Smooth muscle cell (in vitro differentiated cells): Measurements from ENCODE around the gene PORCN. TPM values are rescaled to one million over a fixed set of nuclear protein-coding genes. Genes with fewer than 3 reads are reported as not detected.

Experiments used
- DNase-seq: peaks from one replicate; lab custom pipeline; 2025; ENCODE audit not compliant: unreplicated experiment; lab: John Stamatoyannopoulos, UW
- H2AFZ ChIP-seq: fragments of 200-600 bp; sonication (generic); 2 replicates; pipeline ENCODE4 v1.6.0; 2016; ENCODE audit warnings: antibody characterized with exemption, low read depth, mild to moderate bottlenecking
- H3F3A ChIP-seq: fragments of 200-600 bp; sonication (generic); 2 replicates; pipeline ENCODE4 v1.6.0; 2017; ENCODE audit warnings: antibody characterized with exemption, low read depth
- H3K27ac ChIP-seq: fragments of 200-600 bp; sonication (generic); 2 replicates; pipeline ENCODE4 v1.5.1; 2016; ENCODE audit warnings: low read depth, mild to moderate bottlenecking
- H3K27me3 ChIP-seq: fragments of 200-600 bp; sonication (generic); 2 replicates; pipeline ENCODE4 v1.6.1; 2016; ENCODE audit warnings: low read depth, mild to moderate bottlenecking
- H3K36me3 ChIP-seq: fragments of 200-600 bp; sonication (generic); 2 replicates; pipeline ENCODE4 v1.5.1; 2016; ENCODE audit warnings: low read depth
- H3K4me1 ChIP-seq: fragments of 200-600 bp; sonication (generic); 2 replicates; pipeline ENCODE4 v1.5.1; 2016; ENCODE audit warnings: low read depth
- H3K4me2 ChIP-seq: fragments of 200-600 bp; sonication (generic); 2 replicates; pipeline ENCODE4 v1.6.0; 2016; ENCODE audit warnings: mild to moderate bottlenecking
- H3K4me3 ChIP-seq: fragments of 200-600 bp; sonication (generic); 2 replicates; pipeline ENCODE4 v1.5.1; 2016; ENCODE audit warnings: mild to moderate bottlenecking
- H3K79me2 ChIP-seq: fragments of 200-600 bp; sonication (generic); 2 replicates; pipeline ENCODE4 v1.6.0; 2016; ENCODE audit warnings: low read depth, mild to moderate bottlenecking
- H3K9ac ChIP-seq: fragments of 200-600 bp; sonication (generic); 2 replicates; pipeline ENCODE4 v1.6.0; 2016; ENCODE audit warnings: low read depth
- H3K9me3 ChIP-seq: fragments of 200-600 bp; sonication (generic); replicated peaks from 2 replicates; pipeline ENCODE4 v1.5.1; 2016; ENCODE audit warnings: low read depth
- H4K20me1 ChIP-seq: fragments of 200-600 bp; sonication (generic); 2 replicates; pipeline ENCODE4 v1.6.0; 2016; ENCODE audit warnings: low read depth
- CTCF ChIP-seq: fragments of 200-600 bp; sonication (generic); IDR thresholded peaks from 2 replicates; pipeline ENCODE4 v1.5.1; 2017; ENCODE audit warnings: borderline replicate concordance, mild to moderate bottlenecking, antibody characterized with exemption; ENCODE audit not compliant: insufficient read depth, poor library complexity, severe bottlenecking
- WGBS: methylation state at CpG from one replicate; pipeline ENCODE4 v1.1.7; 2016; ENCODE audit warnings: low lambda C conversion rate; 5-methylcytosine and 5-hydroxymethylcytosine counted together
- polyA plus RNA-seq: library from polyadenylated mRNA; unstranded; fragments of >200 nt; fragmentation: Nextera tagmentation; extraction: Ambion mirVana; gene quantifications from 2 replicates; pipeline ENCODE4 v1.2.1, GENCODE V29; 2016
- total RNA-seq: library from RNA; depleted of rRNA; stranded (reverse); fragments of >200 nt; gene quantifications from 2 replicates; pipeline ENCODE4 v1.2.3, GENCODE V29; 2014

PORCN gene
- total and polyA plus RNA-seq, 2 experiments from 2014 or later: 14.8 to 25.5 TPM

- H3K27ac ChIP-seq: no peak overlapping the region
- H3F3A ChIP-seq: no peaks in the 10 kb centered on the region
- no peak overlapping the region for H2AFZ ChIP-seq
- no peaks in the 10 kb centered on the region for H4K20me1 ChIP-seq
- 95% methylated on average over 19 of the region's 19 CpGs for WGBS
- TF ChIP-seq CTCF: no peak
- peaks cover 23% of the 10 kb centered on the region for H3K79me2 ChIP-seq
- no peaks in the 10 kb centered on the region for H3K9me3 ChIP-seq
- H3K9ac ChIP-seq: no peak overlapping the region
- peaks cover 4% of the 10 kb centered on the region for H3K36me3 ChIP-seq
- no peak overlapping the region for H3K4me3 ChIP-seq
- H3K4me2 ChIP-seq: no peak overlapping the region
- no peaks in the 10 kb centered on the region for H3K4me1 ChIP-seq
- DNase-seq: no peak
- H3K27me3 ChIP-seq: no peaks in the 10 kb centered on the region
Observed at GRCh38 chrX:48477960-48478755, 30.6 kb upstream of the PORCN start.

- no peak overlapping the region for H3K9ac ChIP-seq
- no peak overlapping the region for H2AFZ ChIP-seq
- H3K27me3 ChIP-seq: no peaks in the 10 kb centered on the region
- no peak for DNase-seq
- H3K4me2 ChIP-seq: no peak overlapping the region
- peaks cover 4% of the 10 kb centered on the region for H3K36me3 ChIP-seq
- 81% methylated on average over 5 of the region's 5 CpGs for WGBS
- H3K79me2 ChIP-seq: peaks cover 23% of the 10 kb centered on the region
- H4K20me1 ChIP-seq: no peaks in the 10 kb centered on the region
- H3K9me3 ChIP-seq: no peaks in the 10 kb centered on the region
- no peaks in the 10 kb centered on the region for H3K4me1 ChIP-seq
- no peak for TF ChIP-seq CTCF
- no peaks in the 10 kb centered on the region for H3F3A ChIP-seq
- H3K4me3 ChIP-seq: no peak overlapping the region
- H3K27ac ChIP-seq: no peak overlapping the region
Observed at GRCh38 chrX:48478806-48479205, 30.0 kb upstream of the PORCN start.

- Histone ChIP-seq H3K27me3 (no peaks in the 10 kb centered on the region), H3K36me3 (peaks cover 4% of the 10 kb centered on the region), H3K9ac (no peak overlapping the region), H3K79me2 (peaks cover 17% of the 10 kb centered on the region), H3K4me1 (no peaks in the 10 kb centered on the region), H3K4me3 (no peak overlapping the region), H2AFZ (no peak overlapping the region), H3K4me2 (no peak overlapping the region), H3F3A (no peaks in the 10 kb centered on the region), H4K20me1 (no peaks in the 10 kb centered on the region), H3K9me3 (no peaks in the 10 kb centered on the region), H3K27ac (no peak overlapping the region)
- TF ChIP-seq CTCF: no peak
- no peak for DNase-seq
- WGBS: 86% methylated on average over 3 of the region's 3 CpGs
Observed at GRCh38 chrX:48480142-48480541, 28.6 kb upstream of the PORCN start.

GRCh38 chrX:48480583-48480982 is 28.2 kb upstream of the PORCN start:
- H3K4me3 ChIP-seq: no peak overlapping the region
- peaks cover 4% of the 10 kb centered on the region for H3K36me3 ChIP-seq
- no peaks in the 10 kb centered on the region for H3F3A ChIP-seq
- H3K27me3 ChIP-seq: no peaks in the 10 kb centered on the region
- no peak for DNase-seq
- H3K9ac ChIP-seq: no peak overlapping the region
- H2AFZ ChIP-seq: no peak overlapping the region
- no peak overlapping the region for H3K4me2 ChIP-seq
- H3K79me2 ChIP-seq: peaks cover 13% of the 10 kb centered on the region
- no peak overlapping the region for H3K27ac ChIP-seq
- TF ChIP-seq CTCF: no peak
- H3K9me3 ChIP-seq: no peaks in the 10 kb centered on the region
- H3K4me1 ChIP-seq: no peaks in the 10 kb centered on the region
- 83% methylated on average over 3 of the region's 3 CpGs for WGBS
- no peaks in the 10 kb centered on the region for H4K20me1 ChIP-seq
